ENCODE results near the gene NEK5.

The NEK5 gene

DNA sequence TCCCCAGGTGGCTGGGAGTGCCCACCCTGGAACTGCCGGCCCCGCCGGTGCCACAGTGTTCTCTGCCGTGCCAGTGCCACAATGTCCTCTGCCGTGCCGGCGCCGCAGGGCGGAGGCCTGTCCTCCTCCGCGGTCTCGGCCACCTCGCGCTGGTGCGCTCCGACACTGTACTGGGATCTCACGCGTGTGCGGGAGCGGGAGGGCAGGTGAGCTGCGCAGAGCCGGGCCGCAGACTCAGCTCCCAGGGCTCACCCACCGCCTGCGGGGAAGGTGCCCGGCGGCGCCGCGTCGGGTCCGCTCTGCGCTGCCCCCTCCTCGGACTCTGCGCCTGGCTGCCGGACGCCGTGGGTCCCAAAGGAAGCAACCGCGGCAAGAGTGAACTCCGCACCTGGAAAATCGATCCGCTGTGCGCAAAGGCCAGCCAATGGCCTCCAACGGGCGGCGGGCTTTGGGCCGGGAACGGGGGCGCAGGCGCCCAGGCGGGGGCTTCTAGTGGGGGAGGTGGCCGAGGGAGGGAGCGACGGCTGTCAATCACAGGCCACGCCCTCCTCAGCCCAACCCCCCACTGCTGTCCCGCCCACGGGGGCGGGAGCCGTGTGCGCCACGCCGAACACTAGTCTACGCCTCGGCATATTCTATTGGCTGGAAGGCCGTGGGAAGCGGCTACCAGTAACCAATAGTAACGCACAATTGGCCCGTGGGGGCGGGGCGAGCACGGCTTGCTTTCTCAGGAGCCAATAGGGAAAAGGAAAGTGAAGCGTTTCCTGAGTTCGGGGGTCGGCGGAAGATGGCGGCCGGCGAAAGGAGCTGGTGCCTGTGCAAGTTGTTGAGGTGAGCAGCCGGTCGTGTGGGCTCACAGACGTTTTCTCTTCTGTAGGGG, 117.0 kb downstream of the NEK5 start, which contains the start of gene ALG11:
ALG11 (plus strand) TSS at position 767 of the 880 bp plus-strand sequence; CDS start at position 788, 21 bp downstream.
- peak; percentile 100 for DNase-seq
- peak within 1 kb of the TSS; percentile 89 to 94 for H3K4me3 ChIP-seq
- peak within 1 kb of the TSS; percentile 75 to 83 for H3K27ac ChIP-seq
- TF ChIP-seq, protein P1, sequence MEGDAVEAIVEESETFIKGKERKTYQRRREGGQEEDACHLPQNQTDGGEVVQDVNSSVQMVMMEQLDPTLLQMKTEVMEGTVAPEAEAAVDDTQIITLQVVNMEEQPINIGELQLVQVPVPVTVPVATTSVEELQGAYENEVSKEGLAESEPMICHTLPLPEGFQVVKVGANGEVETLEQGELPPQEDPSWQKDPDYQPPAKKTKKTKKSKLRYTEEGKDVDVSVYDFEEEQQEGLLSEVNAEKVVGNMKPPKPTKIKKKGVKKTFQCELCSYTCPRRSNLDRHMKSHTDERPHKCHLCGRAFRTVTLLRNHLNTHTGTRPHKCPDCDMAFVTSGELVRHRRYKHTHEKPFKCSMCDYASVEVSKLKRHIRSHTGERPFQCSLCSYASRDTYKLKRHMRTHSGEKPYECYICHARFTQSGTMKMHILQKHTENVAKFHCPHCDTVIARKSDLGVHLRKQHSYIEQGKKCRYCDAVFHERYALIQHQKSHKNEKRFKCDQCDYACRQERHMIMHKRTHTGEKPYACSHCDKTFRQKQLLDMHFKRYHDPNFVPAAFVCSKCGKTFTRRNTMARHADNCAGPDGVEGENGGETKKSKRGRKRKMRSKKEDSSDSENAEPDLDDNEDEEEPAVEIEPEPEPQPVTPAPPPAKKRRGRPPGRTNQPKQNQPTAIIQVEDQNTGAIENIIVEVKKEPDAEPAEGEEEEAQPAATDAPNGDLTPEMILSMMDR (IDR thresholded peaks at IDR 0.05): peak in 1 of 2 experiments; percentile 11
- intact Hi-C loops (cut with DNase I; ENCODE audit: low total_unique reads): loop anchor here (5.0 to 10.0 kb wide), 4 partner anchors 207 to 557 kb away; partner anchors contain the start of genes DHRS12, INTS6, VPS36 and WDFY2
- no peaks in the 10 kb centered on the region for H3K27me3 ChIP-seq
- H3K9me3 ChIP-seq: no peaks in the 10 kb centered on the region
- peaks cover 0 to 23% (median 7%) of the 10 kb centered on the region in 4 donors for H3K4me1 ChIP-seq
- peaks cover 0 to 12% (median 0%) of the 10 kb centered on the region in 3 donors for H3K36me3 ChIP-seq

DNA sequence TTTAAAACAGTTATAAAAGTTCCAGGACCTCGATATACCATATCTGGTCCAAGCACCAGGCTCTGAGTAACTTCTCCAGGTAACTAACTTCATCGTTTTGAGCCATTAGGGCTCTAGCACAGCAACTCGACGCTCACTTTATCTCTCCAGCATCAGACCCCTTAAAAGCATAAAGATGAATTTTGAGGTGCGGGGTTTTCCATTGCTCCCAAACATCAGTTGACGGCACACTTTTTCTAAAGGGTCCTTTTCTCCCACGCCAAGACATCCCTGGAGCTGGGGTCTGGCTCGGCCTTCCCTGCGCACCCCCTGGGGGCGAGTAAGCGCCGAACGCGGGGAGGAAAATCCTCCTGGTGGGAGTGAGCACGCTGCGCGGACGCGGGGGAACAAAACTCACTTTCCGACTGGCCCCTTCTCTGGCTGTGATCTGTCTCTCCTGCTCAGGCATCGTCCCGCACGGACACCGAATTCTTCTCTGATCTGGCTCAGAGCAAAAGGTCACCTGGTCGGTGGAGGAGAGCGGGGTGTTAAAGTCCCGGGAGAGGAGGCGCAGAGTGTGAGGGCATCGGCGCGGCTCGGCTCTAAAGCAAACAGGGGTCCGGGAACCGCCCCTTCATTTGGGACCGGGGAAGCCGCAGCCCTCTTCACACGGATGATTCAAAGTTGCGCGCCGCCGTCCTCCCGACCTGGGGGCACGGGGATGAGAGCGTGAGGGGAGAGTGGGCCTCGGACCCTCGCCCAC, 117.8 kb downstream of the NEK5 start, which contains the start of gene ATP7B:
ATP7B (minus strand) TSS at position 561 of the 742 bp plus-strand sequence; CDS start at position 448, 113 bp downstream.
- DNase-seq: peak in 1 of 2 donors; percentile 23
- TF ChIP-seq, protein P1 (IDR thresholded peaks at IDR 0.05): peak in 1 of 2 experiments; percentile 9
- intact Hi-C loops (cut with DNase I; ENCODE audit: low total_unique reads): loop anchor here (5.0 to 10.0 kb wide), 4 partner anchors 206 to 556 kb away; partner anchors contain the start of genes DHRS12, INTS6, VPS36 and WDFY2

DNA sequence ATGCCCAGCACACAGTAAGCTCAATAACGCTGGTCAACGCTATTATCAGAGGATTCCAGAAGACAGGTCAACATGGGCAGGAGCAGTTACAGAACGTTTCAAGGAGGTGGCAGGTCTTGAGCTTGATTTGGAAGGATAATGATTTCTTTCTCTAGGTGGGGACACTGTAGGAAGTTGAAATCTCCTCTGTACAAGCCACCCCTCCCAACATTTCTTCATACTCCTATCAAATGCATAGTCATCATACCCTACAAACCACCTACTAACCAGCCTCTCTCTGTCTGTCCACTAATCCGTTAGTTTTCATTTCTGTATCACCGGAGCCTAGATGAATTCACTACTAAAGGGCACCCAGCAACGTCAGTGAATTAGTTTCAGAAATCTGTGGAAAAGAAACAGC, 118.9 kb downstream of the NEK5 start:
- intact Hi-C loops (cut with DNase I; ENCODE audit: low total_unique reads): loop anchor here (5.0 to 10.0 kb wide), 5 partner anchors 117 to 555 kb away; partner anchors contain the start of genes DHRS12, INTS6, NEK5 and VPS36
- H3K4me1 ChIP-seq: peaks cover 0 to 23% (median 7%) of the 10 kb centered on the region in 4 donors
- no peak for DNase-seq
- H3K27ac ChIP-seq: no peak overlapping the region
- no peaks in the 10 kb centered on the region for H3K9me3 ChIP-seq
- TF ChIP-seq, protein P1 (IDR thresholded peaks at IDR 0.05): no peak
- H3K36me3 ChIP-seq: no peaks in the 10 kb centered on the region
- H3K27me3 ChIP-seq: no peaks in the 10 kb centered on the region
- no peak overlapping the region for H3K4me3 ChIP-seq

More for the DNA sequence above, 117.8 kb downstream of the NEK5 start, which contains the start of gene ATP7B:
- H3K27me3 ChIP-seq: no peaks in the 10 kb centered on the region
- H3K4me1 ChIP-seq: peaks cover 0 to 23% (median 7%) of the 10 kb centered on the region in 4 donors
- peak within 1 kb of the TSS; percentile 75 to 83 for H3K27ac ChIP-seq
- peaks cover 0 to 5% (median 0%) of the 10 kb centered on the region in 3 donors for H3K36me3 ChIP-seq
- H3K9me3 ChIP-seq: no peaks in the 10 kb centered on the region
- H3K4me3 ChIP-seq: peak within 1 kb of the TSS; percentile 89 to 94

DNA sequence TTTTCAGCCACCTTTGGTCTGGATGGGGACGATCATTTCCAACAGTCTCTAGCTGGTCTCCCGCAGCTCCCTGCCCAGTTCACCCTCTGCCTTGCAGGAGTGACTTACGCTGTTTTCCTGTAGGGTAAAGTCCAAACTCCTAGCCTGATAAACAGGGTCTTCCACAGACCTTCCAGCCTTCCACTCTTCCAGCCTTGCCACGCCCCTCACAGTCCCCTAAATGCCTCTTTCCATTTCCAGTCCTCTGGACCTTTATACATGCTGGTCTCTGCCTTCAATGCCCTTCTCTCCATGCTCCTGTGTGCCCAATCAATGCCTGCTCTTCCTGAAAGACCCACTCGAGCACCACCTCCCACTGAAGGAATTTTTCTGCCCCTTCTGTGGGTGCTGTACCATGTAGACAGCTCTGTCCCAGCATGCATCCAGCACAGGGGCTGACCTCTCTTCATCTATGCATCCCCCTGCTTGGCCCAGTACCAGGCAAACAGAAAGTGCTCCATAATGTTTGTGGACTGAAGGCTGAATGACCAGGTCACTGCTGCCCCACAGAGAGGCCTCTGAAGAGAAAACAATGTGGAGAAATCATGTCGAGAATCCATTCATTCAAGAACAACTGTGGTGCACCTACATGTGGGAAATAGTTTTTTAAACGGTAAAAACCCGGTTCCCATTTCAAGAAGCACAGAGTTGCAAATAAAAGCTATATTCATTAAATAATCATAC, 122.2 kb downstream of the NEK5 start:
- Histone ChIP-seq H3K27ac (no peak overlapping the region), H3K9me3 (no peaks in the 10 kb centered on the region), H3K36me3 (no peaks in the 10 kb centered on the region), H3K27me3 (no peaks in the 10 kb centered on the region), H3K4me1 (peaks cover 0 to 10% (median 2%) of the 10 kb centered on the region in 4 donors), H3K4me3 (no peak overlapping the region)
- intact Hi-C loops (cut with DNase I; ENCODE audit: low total_unique reads): loop anchor here (5.0 kb wide), 1 partner anchor 121 kb away; the partner anchor contains the start of gene NEK5
- TF ChIP-seq, protein P1 (IDR thresholded peaks at IDR 0.05): no peak
- no peak for DNase-seq

All from tibial artery (tissue), 4 donors.